ENCODE measurements around the gene ASAP3.

- no peak for TF ChIP-seq POLR2AphosphoS5 (IDR thresholded peaks at IDR 0.05; ENCODE audit: low read depth, low read length)
- TF ChIP-seq TAF1 (IDR thresholded peaks at IDR 0.05; ENCODE audit: borderline replicate concordance, insufficient read depth, low read length), result no peak
These were observed 47.6 kb upstream of the ASAP3 start for GRCh38 chr1:23531562-23532094.
